IPS-15b (cell line): Measurements from ENCODE around the gene KIF16B.

Experiments
- H3K27me3 ChIP-seq: one replicate; pipeline ENCODE4 v1.6.1; 2013; ENCODE audit warnings: low read length; ENCODE audit not compliant: control insufficient read depth, insufficient read depth
- H3K36me3 ChIP-seq: one replicate; pipeline ENCODE4 v1.6.1; 2013; ENCODE audit warnings: low read length; ENCODE audit not compliant: control insufficient read depth, insufficient read depth
- H3K4me1 ChIP-seq: one replicate; pipeline ENCODE4 v1.6.1; 2013; ENCODE audit warnings: mild to moderate bottlenecking, low read length; ENCODE audit not compliant: control insufficient read depth, insufficient read depth
- H3K4me3 ChIP-seq: one replicate; pipeline ENCODE4 v1.5.1; 2013; ENCODE audit warnings: low read depth, low read length
- H3K9ac ChIP-seq: one replicate; pipeline ENCODE4 v1.6.1; 2013; ENCODE audit warnings: low read depth, mild to moderate bottlenecking, low read length
- H3K9me3 ChIP-seq: one replicate; pipeline ENCODE4 v1.6.1; 2013; ENCODE audit warnings: mild to moderate bottlenecking, low read length; ENCODE audit not compliant: control insufficient read depth, insufficient read depth

KIF16B gene

GRCh38 chr20:16313917-16314316 lies 259.3 kb downstream of the KIF16B start:
- Histone ChIP-seq H3K4me1 (no peaks in the 10 kb centered on the region), H3K9ac (no peak overlapping the region), H3K9me3 (no peaks in the 10 kb centered on the region), H3K27me3 (no peaks in the 10 kb centered on the region), H3K4me3 (no peak overlapping the region), H3K36me3 (no peaks in the 10 kb centered on the region)

GRCh38 chr20:16312998-16313397 lies 260.2 kb downstream of the KIF16B start:
- no peaks in the 10 kb centered on the region for H3K27me3 ChIP-seq
- no peak overlapping the region for H3K9ac ChIP-seq
- no peaks in the 10 kb centered on the region for H3K9me3 ChIP-seq
- no peak overlapping the region for H3K4me3 ChIP-seq
- H3K4me1 ChIP-seq = no peaks in the 10 kb centered on the region
- no peaks in the 10 kb centered on the region for H3K36me3 ChIP-seq

- no peak overlapping the region for H3K9ac ChIP-seq
- H3K27me3 ChIP-seq = no peaks in the 10 kb centered on the region
- H3K4me1 ChIP-seq = no peaks in the 10 kb centered on the region
- no peaks in the 10 kb centered on the region for H3K36me3 ChIP-seq
- H3K9me3 ChIP-seq = no peaks in the 10 kb centered on the region
- no peak overlapping the region for H3K4me3 ChIP-seq
These were observed 261.5 kb downstream of the KIF16B start for GRCh38 chr20:16311756-16312155.

- H3K4me1 ChIP-seq = no peaks in the 10 kb centered on the region
- no peaks in the 10 kb centered on the region for H3K36me3 ChIP-seq
- no peaks in the 10 kb centered on the region for H3K9me3 ChIP-seq
- no peak overlapping the region for H3K9ac ChIP-seq
- no peak overlapping the region for H3K4me3 ChIP-seq
- H3K27me3 ChIP-seq = no peaks in the 10 kb centered on the region
These were observed 264.5 kb downstream of the KIF16B start for GRCh38 chr20:16308754-16309153.

GRCh38 chr20:16302818-16303217 lies 270.4 kb downstream of the KIF16B start:
- no peaks in the 10 kb centered on the region for H3K4me1 ChIP-seq
- no peaks in the 10 kb centered on the region for H3K36me3 ChIP-seq
- H3K9ac ChIP-seq = no peak overlapping the region
- H3K4me3 ChIP-seq = no peak overlapping the region
- no peaks in the 10 kb centered on the region for H3K9me3 ChIP-seq
- no peaks in the 10 kb centered on the region for H3K27me3 ChIP-seq

GRCh38 chr20:16301986-16302385 lies 271.3 kb downstream of the KIF16B start:
- Histone ChIP-seq H3K9ac (no peak overlapping the region), H3K27me3 (no peaks in the 10 kb centered on the region), H3K4me3 (no peak overlapping the region), H3K9me3 (no peaks in the 10 kb centered on the region), H3K4me1 (no peaks in the 10 kb centered on the region), H3K36me3 (no peaks in the 10 kb centered on the region)

GRCh38 chr20:16299897-16300296 lies 273.4 kb downstream of the KIF16B start:
- no peaks in the 10 kb centered on the region for H3K9me3 ChIP-seq
- no peaks in the 10 kb centered on the region for H3K36me3 ChIP-seq
- H3K4me1 ChIP-seq = no peaks in the 10 kb centered on the region
- no peaks in the 10 kb centered on the region for H3K27me3 ChIP-seq
- no peak overlapping the region for H3K9ac ChIP-seq
- H3K4me3 ChIP-seq = no peak overlapping the region

GRCh38 chr20:16296931-16297330 lies 276.3 kb downstream of the KIF16B start:
- no peaks in the 10 kb centered on the region for H3K4me1 ChIP-seq
- no peak overlapping the region for H3K9ac ChIP-seq
- H3K4me3 ChIP-seq = no peak overlapping the region
- no peaks in the 10 kb centered on the region for H3K9me3 ChIP-seq
- no peaks in the 10 kb centered on the region for H3K27me3 ChIP-seq
- H3K36me3 ChIP-seq = no peaks in the 10 kb centered on the region

- no peaks in the 10 kb centered on the region for H3K36me3 ChIP-seq
- H3K4me3 ChIP-seq = no peak overlapping the region
- H3K27me3 ChIP-seq = no peaks in the 10 kb centered on the region
- H3K4me1 ChIP-seq = no peaks in the 10 kb centered on the region
- no peak overlapping the region for H3K9ac ChIP-seq
- no peaks in the 10 kb centered on the region for H3K9me3 ChIP-seq
These were observed 277.7 kb downstream of the KIF16B start for GRCh38 chr20:16295534-16295933.

- no peak overlapping the region for H3K9ac ChIP-seq
- no peaks in the 10 kb centered on the region for H3K36me3 ChIP-seq
- no peaks in the 10 kb centered on the region for H3K4me1 ChIP-seq
These were observed 279.7 kb downstream of the KIF16B start for GRCh38 chr20:16293590-16293989.

GRCh38 chr20:16292226-16292880 lies 280.9 kb downstream of the KIF16B start:
- H3K9ac ChIP-seq = no peak overlapping the region
- H3K4me1 ChIP-seq = no peaks in the 10 kb centered on the region
- H3K4me3 ChIP-seq = no peak overlapping the region
- no peaks in the 10 kb centered on the region for H3K27me3 ChIP-seq
- no peaks in the 10 kb centered on the region for H3K36me3 ChIP-seq
- H3K9me3 ChIP-seq = no peaks in the 10 kb centered on the region

More at GRCh38 chr20:16293590-16293989, 279.7 kb downstream of the KIF16B start:
- no peak overlapping the region for H3K4me3 ChIP-seq
- H3K9me3 ChIP-seq = no peaks in the 10 kb centered on the region
- no peaks in the 10 kb centered on the region for H3K27me3 ChIP-seq

- Histone ChIP-seq H3K27me3 (no peaks in the 10 kb centered on the region), H3K9me3 (no peaks in the 10 kb centered on the region), H3K4me1 (no peaks in the 10 kb centered on the region), H3K9ac (no peak overlapping the region), H3K36me3 (no peaks in the 10 kb centered on the region), H3K4me3 (no peak overlapping the region)
These were observed 282.9 kb downstream of the KIF16B start for GRCh38 chr20:16290358-16290757.
